H1 (cell line): ENCODE measurements around the gene CPLX1. TPM values are rescaled to one million over a fixed set of nuclear protein-coding genes. Genes with fewer than 3 reads are reported as not detected.

Source experiments
- CTCF ChIA-PET: fragments of 300-600 bp; sonication (Branson Sonifier 250); formaldehyde crosslinking; loops from one replicate; lab custom pipeline; 2021; ENCODE audit not compliant: partially characterized antibody; lab: Charles Lee
- POLR2A ChIA-PET: fragments of 300-600 bp; sonication (Branson Sonifier 250); formaldehyde crosslinking; loops from one replicate; lab custom pipeline; 2021; ENCODE audit warnings: inconsistent platforms; ENCODE audit not compliant: partially characterized antibody; lab: Charles Lee
- DNase-seq, 2 experiments: peaks; one replicate each; pipeline versions ENCODE4 v3.0.0 to v3.0.0-alpha.2; 2010 to 2022; ENCODE audit warnings: low spot score in 2 of 2, low read depth in 1 of 2, mixed read lengths in 1 of 2
- FAIRE-seq: peaks from 2 replicates; lab custom pipeline; 2011; peaks lifted over from hg19 to GRCh38; lab: Jason Lieb, UNC
- H2AFZ ChIP-seq: 2 replicates; pipeline ENCODE4 v1.8.1; 2012; ENCODE audit warnings: low read length, inconsistent platforms
- H2AK5ac ChIP-seq: 2 replicates; pipeline ENCODE4 v1.6.1; 2013; ENCODE audit warnings: low read depth, low read length
- H2BK120ac ChIP-seq: replicated peaks from 2 replicates; pipeline ENCODE3; 2013; ENCODE audit warnings: low read depth, low read length, inconsistent platforms
- H2BK12ac ChIP-seq: 2 replicates; pipeline ENCODE4 v1.6.1; 2013; ENCODE audit warnings: low read depth, low read length
- H2BK15ac ChIP-seq: 2 replicates; pipeline ENCODE4 v1.6.1; 2013; ENCODE audit warnings: low read length
- H2BK20ac ChIP-seq: 2 replicates; pipeline ENCODE4 v1.6.1; 2013; ENCODE audit warnings: low read length
- H2BK5ac ChIP-seq: 2 replicates; pipeline ENCODE4 v1.6.1; 2013; ENCODE audit warnings: low read depth, low read length
- H3K14ac ChIP-seq: 2 replicates; pipeline ENCODE4 v1.6.1; 2013; ENCODE audit warnings: inconsistent platforms; ENCODE audit not compliant: insufficient read length
- H3K18ac ChIP-seq: 2 replicates; pipeline ENCODE4 v1.6.1; 2013; ENCODE audit warnings: low read length; ENCODE audit errors: extremely low read depth
- H3K23ac ChIP-seq: 2 replicates; pipeline ENCODE4 v1.6.1; 2013; ENCODE audit warnings: inconsistent platforms; ENCODE audit not compliant: insufficient read length
- H3K23me2 ChIP-seq: 2 replicates; pipeline ENCODE4 v1.6.1; 2013; ENCODE audit warnings: low read depth, low read length
- H3K27ac ChIP-seq: 2 replicates; pipeline ENCODE4 v1.6.1; 2011; ENCODE audit warnings: low read depth, low read length, inconsistent platforms
- H3K27me3 ChIP-seq, 4 experiments: replicated peaks in 1 of 4; 1 replicate in 1 of 4; 2 replicates in 3 of 4; pipeline versions ENCODE4 v1.6.1 to v1.8.1; 2011 to 2013; ENCODE audit warnings: low read length in 3 of 4, mild to moderate bottlenecking in 3 of 4, inconsistent platforms in 2 of 4, mixed read lengths in 2 of 4, moderate library complexity in 1 of 4; ENCODE audit not compliant: control insufficient read depth in 3 of 4, insufficient read depth in 3 of 4; ENCODE audit errors: extremely low read depth in 1 of 4
- H3K36me3 ChIP-seq, 4 experiments: 2 replicates each; pipeline versions ENCODE4 v1.6.1 to v1.8.1; 2011 to 2013; ENCODE audit warnings: mild to moderate bottlenecking in 4 of 4, low read length in 3 of 4, moderate library complexity in 2 of 4, control low read depth in 1 of 4, inconsistent platforms in 1 of 4; ENCODE audit not compliant: insufficient read depth in 4 of 4, control insufficient read depth in 2 of 4
- H3K4ac ChIP-seq: replicated peaks from 2 replicates; pipeline ENCODE3; 2013; ENCODE audit warnings: low read length, low read depth, mixed read lengths, inconsistent platforms; ENCODE audit not compliant: insufficient read length
- H3K4me1 ChIP-seq, 4 experiments: replicated peaks in 1 of 4; 1 replicate in 1 of 4; 2 replicates in 3 of 4; pipeline versions ENCODE4 v1.6.1 to v1.8.1; 2011 to 2013; ENCODE audit warnings: low read length in 3 of 4, inconsistent platforms in 2 of 4, mixed read lengths in 1 of 4; ENCODE audit not compliant: insufficient read depth in 4 of 4, control insufficient read depth in 3 of 4
- H3K4me2 ChIP-seq, 2 experiments: 2 replicates each; pipeline versions ENCODE4 v1.6.1 to v1.8.1; 2011 to 2013; ENCODE audit warnings: low read depth in 2 of 2, low read length in 2 of 2, control low read depth in 1 of 2, inconsistent platforms in 1 of 2, mild to moderate bottlenecking in 1 of 2; ENCODE audit not compliant: insufficient read depth in 1 of 2
- H3K4me3 ChIP-seq, 4 experiments: fragments of 200-600, 300-600 bp in 1 of 4; sonication (generic), shearing (Covaris generic), sonication (Bioruptor Twin) in 1 of 4; 2 replicates each; pipeline versions ENCODE4 v1.5.1 to v1.8.1; 2011 to 2016; ENCODE audit warnings: low read length in 4 of 4, low read depth in 3 of 4, control low read depth in 2 of 4, inconsistent platforms in 2 of 4, mild to moderate bottlenecking in 2 of 4, mixed read lengths in 1 of 4, moderate library complexity in 1 of 4; ENCODE audit not compliant: insufficient read depth in 2 of 4; ENCODE audit errors: extremely low read depth in 1 of 4
- H3K56ac ChIP-seq: replicated peaks from 2 replicates; pipeline ENCODE3; 2013; ENCODE audit warnings: low read depth, mild to moderate bottlenecking, mixed read lengths, low read length, inconsistent platforms; ENCODE audit not compliant: insufficient read length
- H3K79me1 ChIP-seq: 2 replicates; pipeline ENCODE4 v1.6.1; 2013; ENCODE audit warnings: low read depth, low read length, control low read depth
- H3K79me2 ChIP-seq, 2 experiments: 2 replicates each; pipeline versions ENCODE4 v1.6.1 to v1.8.1; 2012 to 2013; ENCODE audit warnings: low read length in 2 of 2, mild to moderate bottlenecking in 2 of 2, inconsistent platforms in 1 of 2; ENCODE audit not compliant: insufficient read depth in 2 of 2, control insufficient read depth in 1 of 2
- H3K9ac ChIP-seq, 4 experiments: replicated peaks in 1 of 4; 1 replicate in 1 of 4; 2 replicates in 3 of 4; pipeline versions ENCODE4 v1.6.1 to v1.8.1; 2011 to 2013; ENCODE audit warnings: low read depth in 3 of 4, low read length in 3 of 4, control low read depth in 2 of 4, mild to moderate bottlenecking in 2 of 4, moderate library complexity in 2 of 4, inconsistent platforms in 1 of 4; ENCODE audit errors: extremely low read depth in 1 of 4
- H3K9me3 ChIP-seq, 2 experiments: 2 replicates each; pipeline versions ENCODE4 v1.6.1 to v1.8.1; 2012 to 2013; ENCODE audit warnings: mild to moderate bottlenecking in 2 of 2, moderate library complexity in 2 of 2, control low read depth in 1 of 2, inconsistent platforms in 1 of 2, low read depth in 1 of 2, low read length in 1 of 2, mixed read lengths in 1 of 2; ENCODE audit not compliant: insufficient read depth in 2 of 2
- H4K20me1 ChIP-seq, 2 experiments: replicated peaks in 1 of 2; 2 replicates each; pipeline versions ENCODE3 to v1.8.1; 2011 to 2013; ENCODE audit warnings: inconsistent platforms in 2 of 2, low read length in 2 of 2, mild to moderate bottlenecking in 1 of 2; ENCODE audit not compliant: insufficient read depth in 2 of 2, control insufficient read depth in 1 of 2
- H4K5ac ChIP-seq: 2 replicates; pipeline ENCODE4 v1.6.1; 2013; ENCODE audit warnings: low read length, low read depth, mixed read lengths, inconsistent platforms; ENCODE audit not compliant: insufficient read length
- H4K8ac ChIP-seq: 2 replicates; pipeline ENCODE4 v1.8.0; 2013; ENCODE audit warnings: mild to moderate bottlenecking, moderate library complexity, low read length, inconsistent platforms; ENCODE audit not compliant: insufficient read depth; ENCODE audit errors: extremely low read depth
- H4K91ac ChIP-seq: replicated peaks from 2 replicates; pipeline ENCODE3; 2013; ENCODE audit warnings: low read length, mixed read lengths, inconsistent platforms; ENCODE audit not compliant: insufficient read length
- SUZ12 ChIP-seq: fragments of 200-600 bp; sonication (generic); IDR thresholded peaks from 2 replicates; pipeline ENCODE4 v1.6.1; 2012; ENCODE audit warnings: mild to moderate bottlenecking, inconsistent platforms, low read length, moderate library complexity, mixed read lengths
- WGBS, 2 experiments: shearing (Covaris generic) in 1 of 2; methylation state at CpG; one replicate each; pipeline versions ENCODE4 v1.1.6 to v1.1.7; 2013 to 2015; ENCODE audit warnings: low lambda C conversion rate in 2 of 2, mixed read lengths in 2 of 2, inconsistent platforms in 1 of 2, low coverage in 1 of 2, missing lambda C conversion rate in 1 of 2; ENCODE audit not compliant: insufficient replicate concordance in 2 of 2, insufficient coverage in 1 of 2, insufficient read length in 1 of 2; ENCODE audit errors: extremely low coverage in 1 of 2, missing lambda C conversion rate in 1 of 2; 5-methylcytosine and 5-hydroxymethylcytosine counted together
- polyA plus RNA-seq, 7 experiments: library from polyadenylated mRNA; depleted of rRNA in 3 of 7; stranded (reverse) in 5 of 7; unstranded in 2 of 7; fragments of >200 nt in 5 of 7; fragments of 200-250 nt in 2 of 7; gene quantifications; 1 replicate in 5 of 7; 2 replicates in 1 of 7; 4 replicates in 1 of 7; pipeline versions ENCODE4 v1.2.1 to v1.2.3, GENCODE V29; 2011 to 2013; ENCODE audit warnings: missing spikeins in 2 of 7, mixed read lengths in 2 of 7
- total RNA-seq: library from RNA; stranded (reverse); fragmentation: NEBNext Ultra II Directional; extraction: Animal tissue kit (Norgen Biotek cat#: 25700); gene quantifications from 2 replicates; pipeline ENCODE4 v1.2.1, GENCODE V29; 2021

The CPLX1 gene
- total and polyA plus RNA-seq, 2 of the 8 experiments (the other 6 are each of a cell fraction or from before 2014, with no cell fraction given) = 0.32 to 0.56 TPM

- no peak overlapping the region for H3K23ac ChIP-seq
- no peak overlapping the region for H2AK5ac ChIP-seq
- no peak overlapping the region for H3K18ac ChIP-seq
- H3K9ac ChIP-seq = no peak overlapping the region
- H2BK15ac ChIP-seq = no peak overlapping the region
- 87% methylated on average over 4 of the region's 4 CpGs; no CpG with 5 or more reads in 1 of the 2 experiments for WGBS, 2 experiments
- ChIA-PET POLR2A (no interaction called here), CTCF (interaction anchor here (0.8 to 3.0 kb wide), 2 partner anchors 17 to 36 kb away, joined by 3 to 10 read pairs; no protein-coding TSS in a partner anchor)
- H3K14ac ChIP-seq = no peak overlapping the region
- H2BK5ac ChIP-seq = no peak overlapping the region
- no peaks in the 10 kb centered on the region for H3K79me1 ChIP-seq
- DNase-seq = no peak
- no peak overlapping the region for H2BK120ac ChIP-seq
- H3K9me3 ChIP-seq = no peaks in the 10 kb centered on the region
- no peak overlapping the region for H3K4me3 ChIP-seq
- no peak for TF ChIP-seq SUZ12
- no peak overlapping the region for H4K8ac ChIP-seq
- peaks cover 5% of the 10 kb centered on the region; the same call in 1 of the 2 replicates for H3K23me2 ChIP-seq
- H3K36me3 ChIP-seq = no peaks in the 10 kb centered on the region
- H3K4ac ChIP-seq = no peak overlapping the region
- no peak overlapping the region for H3K27ac ChIP-seq
- no peak overlapping the region for H2AFZ ChIP-seq
- H2BK12ac ChIP-seq = no peak overlapping the region
- no peak overlapping the region for H3K4me2 ChIP-seq
- H4K20me1 ChIP-seq = peaks cover 4 to 8% of the 10 kb centered on the region in 2 experiments
- no peak overlapping the region for H3K56ac ChIP-seq
- H3K4me1 ChIP-seq = peaks cover 5 to 33% (median 19%) of the 10 kb centered on the region in 4 experiments
- no peak overlapping the region for H2BK20ac ChIP-seq
- H4K91ac ChIP-seq = no peak overlapping the region
- peaks cover 21 to 49% (median 44%) of the 10 kb centered on the region in 4 experiments for H3K27me3 ChIP-seq
- FAIRE-seq = no peak
- H4K5ac ChIP-seq = no peak overlapping the region
- no peaks in the 10 kb centered on the region for H3K79me2 ChIP-seq
Measured at GRCh38 chr4:797066-797465, 28.9 kb downstream of the CPLX1 start.
